ENCODE measurements around the gene PTRH2.

DNA sequence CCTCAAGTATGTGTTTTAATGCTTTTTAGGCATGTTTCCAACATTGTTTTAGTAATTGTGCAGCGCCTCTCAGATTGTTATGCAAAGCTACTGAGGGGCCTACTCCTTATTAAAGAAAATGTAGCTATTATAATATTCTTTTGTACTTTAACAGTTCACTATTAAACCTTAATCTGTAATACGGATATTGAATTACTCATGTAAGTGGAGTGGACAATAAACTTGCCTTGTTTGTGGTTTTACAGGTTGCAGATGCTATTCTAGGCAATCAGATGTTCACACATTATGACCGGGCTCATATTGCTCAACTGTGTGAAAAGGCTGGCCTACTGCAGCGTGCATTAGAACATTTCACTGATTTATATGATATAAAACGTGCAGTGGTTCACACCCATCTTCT lies 41.0 kb downstream of the PTRH2 start:
- no peak for TF ChIP-seq POLR2A (IDR thresholded peaks at IDR 0.05)
- TF ChIP-seq, protein P1, sequence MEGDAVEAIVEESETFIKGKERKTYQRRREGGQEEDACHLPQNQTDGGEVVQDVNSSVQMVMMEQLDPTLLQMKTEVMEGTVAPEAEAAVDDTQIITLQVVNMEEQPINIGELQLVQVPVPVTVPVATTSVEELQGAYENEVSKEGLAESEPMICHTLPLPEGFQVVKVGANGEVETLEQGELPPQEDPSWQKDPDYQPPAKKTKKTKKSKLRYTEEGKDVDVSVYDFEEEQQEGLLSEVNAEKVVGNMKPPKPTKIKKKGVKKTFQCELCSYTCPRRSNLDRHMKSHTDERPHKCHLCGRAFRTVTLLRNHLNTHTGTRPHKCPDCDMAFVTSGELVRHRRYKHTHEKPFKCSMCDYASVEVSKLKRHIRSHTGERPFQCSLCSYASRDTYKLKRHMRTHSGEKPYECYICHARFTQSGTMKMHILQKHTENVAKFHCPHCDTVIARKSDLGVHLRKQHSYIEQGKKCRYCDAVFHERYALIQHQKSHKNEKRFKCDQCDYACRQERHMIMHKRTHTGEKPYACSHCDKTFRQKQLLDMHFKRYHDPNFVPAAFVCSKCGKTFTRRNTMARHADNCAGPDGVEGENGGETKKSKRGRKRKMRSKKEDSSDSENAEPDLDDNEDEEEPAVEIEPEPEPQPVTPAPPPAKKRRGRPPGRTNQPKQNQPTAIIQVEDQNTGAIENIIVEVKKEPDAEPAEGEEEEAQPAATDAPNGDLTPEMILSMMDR (IDR thresholded peaks at IDR 0.05) = no peak
